Hepatic stellate cell (primary cell): Measurements from ENCODE around the gene GRB2.
A peak's percentile ranks its signal among the peaks of the same experiment; 100 is the strongest.
"Not testable (repeated sequence)": the region's sequence is repeated elsewhere in the genome, so short reads cannot be mapped to it uniquely, and the experiment has no call there.

Experiments used
- DNase-seq: peaks from one replicate; pipeline ENCODE4 v3.0.0; 2011; ENCODE audit warnings: low spot score

GRB2 gene

GRCh38 chr17:75387771-75388170, 17.7 kb downstream of the GRB2 start:
- no peak for DNase-seq

GRCh38 chr17:75386430-75386829, 19.0 kb downstream of the GRB2 start:
- no peak for DNase-seq

- no peak for DNase-seq
These were observed 20.7 kb downstream of the GRB2 start for GRCh38 chr17:75384751-75385150.

DNA sequence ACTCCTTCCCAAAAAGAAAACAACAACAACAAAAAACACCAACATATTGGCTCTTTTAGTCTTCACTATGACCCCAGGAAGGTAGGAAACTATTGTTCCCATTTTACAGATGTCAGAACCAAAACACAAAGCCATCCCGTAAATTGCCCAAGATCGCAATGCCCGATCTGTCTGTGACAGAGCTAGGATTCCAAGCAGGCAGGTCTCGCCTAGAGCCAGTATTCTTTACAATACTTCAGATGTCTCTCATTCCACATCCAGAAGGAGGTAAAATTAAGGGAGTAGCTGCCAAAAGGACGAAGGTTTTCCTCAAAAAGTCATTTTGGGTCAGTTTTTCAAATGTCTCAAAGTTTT, 21.7 kb downstream of the GRB2 start:
- no peak for DNase-seq

DNA sequence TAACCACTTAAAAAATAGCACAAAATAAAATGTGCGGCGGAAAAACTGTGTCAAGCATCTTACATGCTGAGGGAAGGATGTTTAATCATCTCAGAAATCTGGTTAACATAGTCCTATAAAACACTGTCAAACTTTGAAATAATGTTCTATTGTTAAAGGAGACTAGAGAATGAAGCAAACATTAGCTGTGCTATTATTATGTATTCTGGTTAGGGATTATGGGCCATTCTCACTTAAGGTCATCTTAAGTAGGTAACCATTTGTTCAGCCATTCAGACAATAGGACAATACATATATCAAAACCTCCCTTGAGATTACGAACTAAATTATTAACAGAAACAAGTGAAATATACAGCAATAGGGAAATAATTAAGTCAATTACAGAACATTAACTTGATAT, 24.7 kb downstream of the GRB2 start:
- no peak for DNase-seq

DNA sequence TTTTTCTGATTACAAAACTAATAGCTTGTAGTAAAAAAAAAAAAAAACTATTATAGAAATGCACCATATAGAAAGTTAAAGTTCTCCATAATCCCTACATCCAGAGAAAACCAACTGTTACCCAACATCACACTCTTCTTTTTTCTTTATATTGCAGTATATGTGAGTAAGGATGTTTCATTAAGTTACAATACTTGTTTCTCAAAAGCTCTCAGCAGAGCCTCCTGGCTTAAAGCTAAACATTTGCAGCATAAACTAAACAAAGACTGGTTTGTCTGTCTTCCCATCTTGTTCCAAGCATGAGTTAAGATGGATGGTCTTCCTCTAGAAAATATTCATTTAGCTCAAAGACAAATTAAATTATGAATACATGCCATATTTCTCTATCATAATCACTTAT, 25.2 kb downstream of the GRB2 start:
- no peak for DNase-seq

DNA sequence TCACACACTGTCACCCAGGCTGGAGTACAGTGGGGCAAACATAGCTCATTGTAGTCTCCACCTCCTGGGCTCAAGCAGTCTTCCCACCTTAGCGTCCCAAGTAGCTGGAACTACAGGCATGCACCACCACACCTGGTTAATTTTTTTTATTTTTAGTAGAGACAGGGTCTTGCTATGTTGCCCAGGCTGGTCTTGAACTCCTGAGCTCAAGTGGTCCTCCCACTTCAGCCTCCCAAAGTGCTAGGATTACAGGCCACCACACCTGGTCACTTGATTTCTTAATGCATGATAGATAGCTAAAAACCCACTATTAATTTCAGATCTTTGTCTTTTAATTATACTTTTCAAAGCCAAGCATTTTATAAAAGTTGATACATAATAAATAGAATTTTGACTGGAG, 26.1 kb downstream of the GRB2 start:
- not testable (repeated sequence) for DNase-seq

DNA sequence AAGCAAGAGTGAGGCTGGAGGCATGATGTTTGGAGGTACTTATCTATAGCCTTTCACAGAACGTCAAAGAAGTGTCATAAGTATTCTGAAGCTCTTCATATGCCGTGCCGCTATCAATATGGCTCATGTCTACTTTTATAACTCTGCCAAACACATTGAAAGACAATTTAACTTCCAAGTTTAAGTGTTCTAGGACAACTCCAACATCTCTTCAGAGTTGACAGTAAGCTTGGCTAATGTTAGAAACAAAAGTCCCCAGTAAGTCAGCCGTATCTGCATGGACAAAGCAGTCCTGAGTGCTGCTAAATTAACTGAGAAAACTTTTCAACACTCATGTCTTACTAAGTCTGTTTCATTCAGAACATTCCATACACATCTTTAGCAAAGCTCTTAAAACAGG, 32.2 kb downstream of the GRB2 start:
- DNase-seq: no peak

DNA sequence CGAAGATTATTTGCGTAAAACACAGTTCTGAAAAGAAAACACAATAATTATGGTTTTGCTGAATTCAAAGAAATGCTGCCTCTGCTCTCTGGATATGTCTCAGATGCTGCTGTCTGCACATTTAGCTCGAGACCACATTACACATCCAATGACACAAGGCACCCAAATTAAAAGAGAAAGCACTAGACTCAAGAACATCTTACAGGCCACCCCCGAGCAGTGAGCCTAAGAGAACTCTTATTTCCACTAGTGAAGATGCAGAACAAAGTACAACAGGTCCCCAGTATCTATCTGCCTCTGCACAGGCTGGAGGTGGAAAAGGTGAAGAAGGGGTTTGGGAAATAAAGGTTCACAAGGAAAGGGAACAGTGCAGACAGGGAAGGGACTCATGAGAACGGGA, 33.5 kb downstream of the GRB2 start:
- DNase-seq: no peak

- no peak for DNase-seq
These were observed 34.1 kb downstream of the GRB2 start for GRCh38 chr17:75371339-75371738.

DNA sequence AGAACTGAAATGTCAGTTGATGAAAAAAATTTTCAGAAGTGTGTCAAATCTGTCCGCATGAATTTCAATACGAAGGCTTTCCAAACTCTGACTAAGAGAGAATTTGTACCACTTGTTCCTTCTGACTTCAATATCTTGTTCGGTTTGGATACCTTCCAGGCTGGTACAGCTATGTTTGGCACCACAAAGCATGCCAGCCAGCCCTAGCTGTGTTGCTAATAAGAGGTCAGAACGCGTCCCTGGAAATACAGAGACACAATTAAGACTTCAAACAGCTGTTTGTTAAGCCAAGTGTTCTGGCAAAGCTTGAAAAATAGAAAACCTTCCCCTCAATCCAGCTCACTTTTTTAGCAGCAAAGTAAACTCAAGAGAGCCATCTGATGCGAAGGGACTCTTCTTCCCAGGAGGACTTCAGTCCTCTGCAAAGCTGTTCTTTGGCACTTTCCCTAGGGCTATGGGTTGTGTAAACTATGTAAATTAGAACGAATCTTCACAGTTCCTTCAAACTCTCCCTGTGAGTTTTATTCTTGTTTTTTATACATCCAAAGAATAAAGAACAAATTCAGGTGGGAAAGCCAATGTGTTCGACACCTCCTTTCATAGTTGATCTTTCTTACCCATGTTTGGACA, 35.1 kb downstream of the GRB2 start:
- no peak for DNase-seq

- DNase-seq: not testable (repeated sequence)
These were observed 37.4 kb downstream of the GRB2 start for GRCh38 chr17:75367838-75368789.

GRCh38 chr17:75367312-75367711, 38.2 kb downstream of the GRB2 start:
- no peak for DNase-seq

- no peak for DNase-seq
These were observed 39.0 kb downstream of the GRB2 start for GRCh38 chr17:75366432-75366831.

- no peak for DNase-seq
These were observed 39.6 kb downstream of the GRB2 start for GRCh38 chr17:75365931-75366275.

DNA sequence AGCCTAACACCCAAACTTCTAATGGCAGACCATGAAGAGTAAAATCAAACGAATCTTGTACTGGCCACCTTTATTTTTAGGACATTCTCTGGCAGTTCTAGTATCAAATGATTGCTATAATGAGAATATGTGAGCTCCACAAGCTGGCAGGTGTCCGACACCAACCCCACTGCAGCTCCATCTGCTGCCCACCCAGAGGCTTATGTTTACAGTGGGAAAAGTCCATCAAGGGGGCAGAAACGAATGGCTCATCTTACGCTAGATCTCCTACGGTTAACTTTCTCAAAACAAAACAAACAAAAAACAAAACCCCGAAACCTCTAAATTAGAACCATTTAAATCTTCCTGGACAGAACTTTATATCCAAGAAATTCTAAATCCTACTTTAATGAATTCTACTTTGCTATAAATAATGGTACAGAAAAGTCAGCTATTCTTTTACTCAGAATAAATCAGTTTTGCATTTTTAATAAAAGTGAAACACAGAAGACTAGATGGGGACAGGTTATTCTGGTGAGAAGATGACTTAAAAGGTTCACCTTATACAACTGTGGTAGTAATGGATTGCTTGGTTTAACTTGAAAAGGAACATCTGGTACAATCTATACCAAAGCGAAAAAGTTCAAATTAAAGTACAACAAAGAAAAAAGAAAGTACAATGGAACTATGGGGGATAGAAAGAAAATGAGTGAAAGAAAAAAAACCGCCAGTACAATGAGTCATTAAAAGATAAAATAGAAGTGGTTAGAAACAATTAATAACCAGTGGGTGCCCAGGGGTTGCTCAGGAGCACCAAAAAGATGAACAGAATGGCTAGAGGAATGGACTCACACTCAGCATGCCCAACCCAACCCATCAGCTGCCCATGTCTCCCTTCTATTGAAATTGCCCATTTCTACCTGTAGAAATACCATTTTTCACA, 40.2 kb downstream of the GRB2 start:
- DNase-seq: no peak

GRCh38 chr17:75364078-75364477, 41.4 kb downstream of the GRB2 start:
- DNase-seq: peak; percentile 67

DNA sequence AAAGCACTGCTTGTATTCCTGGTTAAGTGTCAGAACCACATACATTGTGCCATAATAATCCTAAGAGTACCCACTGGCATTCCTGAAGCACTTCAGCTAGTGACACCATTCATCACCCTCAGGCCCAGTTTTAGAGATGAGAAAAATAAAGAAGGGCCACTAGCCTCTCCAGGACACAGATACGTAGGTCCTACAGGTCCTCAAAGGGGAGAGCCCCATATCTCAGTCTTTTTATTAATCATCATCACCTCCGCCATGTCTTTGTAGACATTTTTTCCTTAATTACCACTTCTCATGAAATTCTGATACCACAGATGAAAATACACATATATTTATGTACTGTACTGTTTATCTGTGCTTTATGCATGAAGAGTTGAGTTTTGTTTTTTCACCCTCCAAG, 43.5 kb downstream of the GRB2 start:
- DNase-seq: no peak

GRCh38 chr17:75361344-75361743, 44.1 kb downstream of the GRB2 start:
- no peak for DNase-seq

- DNase-seq: no peak
These were observed 49.1 kb downstream of the GRB2 start for GRCh38 chr17:75356260-75356937.

DNA sequence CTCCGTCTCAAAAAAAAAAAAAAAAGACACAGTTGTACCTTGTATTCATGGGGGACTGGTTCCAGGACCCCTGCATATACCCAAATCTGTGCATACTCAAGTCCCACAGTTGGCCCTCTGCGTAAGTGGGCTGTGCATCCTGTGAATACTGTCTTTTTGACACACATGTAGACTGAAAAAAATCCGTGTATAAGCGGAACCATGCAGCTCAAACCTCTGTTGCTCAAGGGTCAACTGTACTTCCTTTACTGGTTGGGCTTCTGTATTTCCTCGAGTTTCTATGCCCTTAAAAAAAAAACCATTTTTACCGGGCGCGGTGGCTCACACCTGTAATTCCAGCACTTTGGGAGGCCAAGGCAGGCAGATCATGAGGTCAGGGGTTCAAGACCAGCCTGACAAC, 52.3 kb downstream of the GRB2 start:
- no peak for DNase-seq

DNA sequence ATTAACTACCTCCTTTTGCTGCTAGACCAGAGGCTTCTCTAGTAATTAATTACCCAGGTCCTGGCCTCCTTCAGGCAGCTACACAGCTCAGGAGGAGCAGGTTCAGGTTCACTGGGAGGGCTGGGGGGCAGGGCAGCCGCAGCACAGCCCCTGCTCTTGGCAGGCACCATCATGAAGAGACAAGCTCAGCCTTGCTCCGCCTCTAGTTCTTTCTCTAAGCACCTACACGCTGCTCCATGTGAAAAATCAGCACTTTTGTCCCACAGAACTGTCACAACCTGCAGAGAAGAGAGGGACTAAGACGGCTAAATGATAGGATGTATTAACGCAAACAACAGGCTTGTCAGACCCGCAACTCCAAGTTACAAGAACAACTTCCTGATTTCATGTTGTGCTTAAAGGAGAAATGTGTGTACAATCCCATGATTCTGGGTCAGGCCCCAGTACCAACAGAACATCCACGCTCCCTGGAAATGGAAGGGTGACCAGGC, 53.4 kb downstream of the GRB2 start:
- no peak for DNase-seq
